GM19025 (cell line): Measurements from ENCODE around the gene PSMD13.

Experiments
- ATAC-seq: cut with Tn5 transposase; IDR thresholded peaks from one replicate; pipeline ENCODE4 v1.9.1; 2021; ENCODE audit warnings: mild to moderate bottlenecking, low read depth, moderate library complexity; ENCODE audit not compliant: unreplicated experiment

Gene PSMD13

GRCh38 chr11:240315-240714, 3.5 kb downstream of the PSMD13 start:
- no peak for ATAC-seq

- no peak for ATAC-seq
Observed at GRCh38 chr11:241634-242033, 4.9 kb downstream of the PSMD13 start.

GRCh38 chr11:244376-244775, 7.6 kb downstream of the PSMD13 start:
- ATAC-seq: no peak

GRCh38 chr11:249062-249461, 12.3 kb downstream of the PSMD13 start:
- no peak for ATAC-seq

GRCh38 chr11:250274-250673, 13.5 kb downstream of the PSMD13 start:
- no peak for ATAC-seq

- no peak for ATAC-seq
Observed at GRCh38 chr11:250740-251299, 14.0 kb downstream of the PSMD13 start.

- ATAC-seq: no peak
Observed at GRCh38 chr11:251550-251949, 14.8 kb downstream of the PSMD13 start.

GRCh38 chr11:252666-253065, 15.9 kb downstream of the PSMD13 start:
- no peak for ATAC-seq

- ATAC-seq: no peak
Observed at GRCh38 chr11:253160-253885, 16.5 kb downstream of the PSMD13 start.

GRCh38 chr11:253886-254270, 17.1 kb downstream of the PSMD13 start:
- ATAC-seq: no peak

- ATAC-seq: no peak
Observed at GRCh38 chr11:255176-255575, 18.4 kb downstream of the PSMD13 start.

- ATAC-seq: no peak
Observed at GRCh38 chr11:255816-256215, 19.0 kb downstream of the PSMD13 start.

GRCh38 chr11:256952-257737, 20.4 kb downstream of the PSMD13 start:
- no peak for ATAC-seq

- ATAC-seq: no peak
Observed at GRCh38 chr11:257766-258493, 21.2 kb downstream of the PSMD13 start.

GRCh38 chr11:259413-259812, 22.6 kb downstream of the PSMD13 start:
- no peak for ATAC-seq

- ATAC-seq: no peak
Observed at GRCh38 chr11:261624-262023, 24.8 kb downstream of the PSMD13 start.

- no peak for ATAC-seq
Observed at GRCh38 chr11:266676-267439, 30.1 kb downstream of the PSMD13 start.

- ATAC-seq: no peak
Observed at GRCh38 chr11:267491-267994, 30.8 kb downstream of the PSMD13 start.

- ATAC-seq: peak; percentile 37
Observed at GRCh38 chr11:268716-269145, 32.0 kb downstream of the PSMD13 start.
